GDM1 (cell line): ENCODE results near the gene RPP21.
"Not testable (repeated sequence)": the region's sequence is repeated elsewhere in the genome, so short reads cannot be mapped to it uniquely, and the experiment has no call there.

ENCODE experiments used
- DNase-seq: peaks from one replicate; lab custom pipeline; 2025; lab: John Stamatoyannopoulos, UW

Gene RPP21

GRCh38 chr6:30329331-30329730 lies 15.6 kb upstream of the RPP21 start:
- no peak for DNase-seq

DNA sequence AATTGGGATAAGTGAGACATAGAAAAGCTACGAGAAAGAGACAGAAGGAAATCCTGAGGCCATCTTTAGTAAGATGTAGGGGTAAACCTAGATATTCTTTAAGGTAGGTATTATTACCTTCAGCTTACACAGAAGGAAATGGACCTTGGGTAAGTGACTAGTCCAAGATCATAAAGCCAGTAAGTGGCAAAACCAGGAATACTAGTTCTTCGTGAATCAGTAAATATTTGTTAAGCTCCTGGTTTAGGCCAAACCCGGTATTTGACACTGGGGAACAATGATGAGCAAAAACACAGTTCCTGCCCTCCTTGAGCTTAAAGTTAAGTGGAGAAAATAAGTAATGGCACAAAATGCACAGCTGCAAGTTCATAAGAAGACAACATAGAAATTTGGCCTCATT lies 13.0 kb upstream of the RPP21 start:
- DNase-seq, result no peak

- DNase-seq, result no peak
These were observed 10.7 kb upstream of the RPP21 start for GRCh38 chr6:30334075-30334783.

DNA sequence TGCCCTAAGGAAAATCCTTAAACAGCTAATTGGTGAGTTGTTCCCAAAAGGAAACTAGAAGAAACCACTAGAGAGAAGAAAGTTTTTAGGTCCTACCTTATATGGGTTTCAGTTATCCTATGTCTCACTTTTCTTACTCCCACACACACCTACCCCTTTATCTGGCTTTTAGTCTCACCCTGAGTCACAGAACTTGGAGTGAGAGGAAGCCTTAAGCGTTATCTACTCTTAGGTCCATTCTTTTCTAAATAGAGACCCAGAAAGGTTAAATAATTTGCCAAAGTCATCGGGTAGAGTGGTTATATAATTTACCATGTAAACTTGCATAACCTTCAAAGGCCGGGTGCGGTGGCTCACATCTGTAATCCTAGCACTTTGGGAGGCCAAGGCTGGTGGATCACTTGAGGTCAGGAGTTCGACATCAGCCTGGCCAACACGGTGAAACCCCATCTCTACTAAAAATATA lies 4.3 kb upstream of the RPP21 start:
- no peak for DNase-seq

- DNase-seq, result no peak
These were observed 3.7 kb upstream of the RPP21 start for GRCh38 chr6:30341218-30341617.

- DNase-seq, result no peak
These were observed 3.2 kb upstream of the RPP21 start for GRCh38 chr6:30341728-30342127.

GRCh38 chr6:30344191-30344867 lies 627 bp upstream of the RPP21 start:
- DNase-seq, result no peak

DNA sequence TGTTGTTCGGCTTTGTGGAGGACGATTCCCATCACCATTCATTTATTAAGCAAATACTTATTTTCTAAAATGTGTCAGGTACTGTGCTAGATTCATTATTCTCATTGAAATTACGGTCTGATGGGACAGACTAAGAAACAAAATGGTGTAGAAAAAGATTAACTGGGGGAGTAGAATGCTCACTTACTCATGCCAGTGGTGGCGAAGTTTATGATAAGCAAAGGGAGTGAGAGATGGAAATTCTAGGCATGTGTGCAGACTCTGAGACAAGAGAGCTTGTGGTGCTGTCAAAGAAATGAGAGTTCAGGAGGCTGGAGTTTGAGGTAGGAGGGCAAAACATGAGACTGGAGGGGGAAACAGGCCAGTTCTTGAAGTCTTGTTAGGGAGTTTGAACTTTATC lies 896 bp downstream of the RPP21 start:
- DNase-seq, result no peak

GRCh38 chr6:30348957-30349356 lies 4.0 kb downstream of the RPP21 start:
- no peak for DNase-seq

GRCh38 chr6:30349421-30350177 lies 4.6 kb downstream of the RPP21 start:
- DNase-seq, result no peak

GRCh38 chr6:30350524-30350923 lies 5.6 kb downstream of the RPP21 start:
- DNase-seq, result no peak

DNA sequence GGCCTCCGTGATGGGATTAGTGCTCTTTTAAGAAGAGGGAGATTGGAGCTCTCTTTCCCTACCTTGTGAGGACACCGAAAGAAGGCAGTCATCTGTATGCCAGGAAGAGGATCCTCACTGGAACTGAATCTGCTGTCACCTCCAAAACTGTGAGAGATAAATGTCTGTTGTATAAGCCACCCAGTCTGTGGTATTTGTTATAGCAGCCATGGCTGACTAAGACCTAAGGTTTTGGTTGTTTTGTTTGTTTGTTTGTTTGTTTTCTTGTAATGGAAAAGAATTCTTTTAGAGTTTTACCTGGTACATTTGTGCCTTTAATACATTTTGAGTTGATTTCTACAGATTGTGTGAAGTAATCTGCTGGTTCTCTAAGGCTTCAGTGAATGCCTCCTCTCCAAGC lies 7.6 kb downstream of the RPP21 start:
- DNase-seq, result no peak

GRCh38 chr6:30355281-30355680 lies 10.3 kb downstream of the RPP21 start:
- DNase-seq, result no peak

DNA sequence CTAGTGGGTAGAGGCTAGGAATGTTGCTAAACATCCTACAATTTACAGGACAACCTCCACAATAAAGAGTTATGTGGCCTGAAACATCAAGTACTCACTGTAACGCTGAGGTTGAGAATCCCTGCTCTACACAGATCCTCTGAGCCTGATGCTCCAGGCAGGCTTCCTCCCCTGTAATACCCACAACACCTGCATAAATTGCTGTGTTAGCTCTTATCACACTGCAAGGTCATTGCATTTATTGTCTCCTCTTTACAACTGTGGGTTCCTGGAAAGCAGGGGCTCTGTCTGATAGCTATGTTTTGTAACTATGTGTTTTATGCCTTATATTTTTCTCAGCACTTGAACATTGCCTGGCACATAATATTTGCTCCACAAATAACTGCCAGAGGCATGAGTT lies 11.6 kb downstream of the RPP21 start:
- DNase-seq, result no peak

GRCh38 chr6:30357678-30358540 lies 13.0 kb downstream of the RPP21 start:
- DNase-seq, result peak; percentile 18

GRCh38 chr6:30359276-30359675 lies 14.3 kb downstream of the RPP21 start:
- DNase-seq, result no peak

DNA sequence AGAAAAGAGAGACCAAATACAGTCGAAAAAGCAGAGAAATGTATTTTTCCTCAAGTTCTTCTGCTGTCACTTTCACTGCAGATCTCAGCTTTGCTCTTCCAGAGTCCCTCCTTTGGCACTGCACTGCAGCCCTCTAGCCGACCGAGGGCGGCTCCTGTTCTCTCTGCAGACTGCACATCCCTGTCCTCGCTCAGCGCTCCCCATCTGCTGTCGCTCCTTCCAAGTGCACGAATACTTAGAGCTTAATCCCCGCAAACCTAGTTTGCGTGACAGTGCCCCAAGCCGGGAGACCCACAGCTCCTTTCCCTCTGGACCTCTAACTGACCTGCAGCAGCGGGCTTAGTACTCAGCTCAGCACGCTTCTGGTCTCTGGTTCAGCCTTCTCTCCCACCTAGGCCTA lies 15.2 kb downstream of the RPP21 start:
- no peak for DNase-seq

DNA sequence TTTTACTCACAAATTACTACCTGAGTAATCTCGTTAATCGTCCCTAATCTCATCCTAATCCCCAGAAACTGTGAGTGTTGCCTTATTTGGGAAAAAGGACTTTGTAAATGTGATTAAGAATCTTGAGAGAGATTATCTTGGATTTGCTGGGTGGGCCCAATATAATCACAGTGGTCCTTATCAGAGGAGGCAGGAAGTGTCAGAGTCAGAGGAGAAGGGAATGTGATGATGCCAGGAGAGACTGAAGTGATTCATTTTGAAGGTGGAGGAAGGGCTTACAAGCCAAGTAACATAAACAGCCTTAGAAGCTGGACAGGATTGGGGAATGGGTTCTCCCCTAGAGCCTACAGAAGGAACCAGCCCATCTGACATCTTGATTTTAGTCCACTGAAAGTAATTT lies 16.7 kb downstream of the RPP21 start:
- no peak for DNase-seq

- DNase-seq, result no peak
These were observed 18.5 kb downstream of the RPP21 start for GRCh38 chr6:30363459-30363858.

DNA sequence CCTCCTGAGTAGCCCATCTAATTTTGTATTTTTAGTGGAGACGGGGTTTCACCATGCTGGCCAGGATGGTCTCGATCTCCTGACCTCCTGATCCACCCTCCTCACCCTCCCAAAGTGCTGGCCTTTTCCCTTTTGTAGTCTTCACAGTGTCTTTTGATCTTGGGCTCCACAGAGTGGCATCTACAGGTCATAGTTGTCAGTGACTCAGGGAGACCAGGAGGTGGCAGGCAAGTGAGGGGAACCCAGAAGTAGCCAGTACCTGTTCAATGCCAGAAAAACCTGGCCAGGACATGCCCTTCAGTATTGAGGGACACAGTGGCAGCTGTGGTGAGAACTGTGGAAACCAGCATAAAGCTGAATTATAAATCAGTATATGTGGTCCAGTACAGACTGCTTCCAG lies 19.6 kb downstream of the RPP21 start:
- DNase-seq, result no peak

DNA sequence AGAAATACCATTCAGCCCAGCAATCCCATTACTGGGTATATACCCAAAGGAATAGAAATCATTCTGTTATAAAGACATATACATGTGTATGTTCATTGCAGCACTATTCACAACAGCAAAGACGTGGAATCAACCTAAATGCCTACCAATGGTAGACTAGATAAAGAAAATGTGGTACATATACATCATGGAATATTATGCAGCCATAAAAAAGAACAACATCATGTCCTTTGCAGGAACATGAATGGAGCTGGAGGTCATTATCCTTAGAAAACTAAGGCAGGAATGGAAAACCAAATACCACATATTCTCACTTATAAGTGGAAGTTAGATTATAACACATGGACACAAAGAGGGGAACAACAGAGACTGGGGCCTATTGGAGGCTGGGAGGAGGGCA lies 24.3 kb downstream of the RPP21 start:
- DNase-seq, result not testable (repeated sequence)

GRCh38 chr6:30378290-30378937 lies 33.5 kb downstream of the RPP21 start:
- no peak for DNase-seq
